WERI-Rb-1 (cell line): ENCODE measurements around the gene CRYBG2.
"Not testable (repeated sequence)": the region's sequence is repeated elsewhere in the genome, so short reads cannot be mapped to it uniquely, and the experiment has no call there.

Experiments used
- DNase-seq: peaks from one replicate; pipeline ENCODE4 v3.0.0-alpha.2; 2020
- H3K27ac ChIP-seq: fragments of 250-450 bp; sonication (Bioruptor Pico); 2 replicates; pipeline ENCODE4 v1.5.1; 2020; ENCODE audit warnings: mild to moderate bottlenecking, moderate library complexity
- H3K27me3 ChIP-seq: fragments of 250-450 bp; sonication (Bioruptor Pico); 2 replicates; pipeline ENCODE4 v1.5.1; 2021; ENCODE audit warnings: mild to moderate bottlenecking, low read depth, moderate library complexity; ENCODE audit not compliant: insufficient read depth, severe bottlenecking
- H3K36me3 ChIP-seq: fragments of 250-450 bp; sonication (Bioruptor Pico); 2 replicates; pipeline ENCODE4 v1.5.1; 2020; ENCODE audit warnings: mild to moderate bottlenecking, moderate library complexity
- H3K4me3 ChIP-seq: 2 replicates; pipeline ENCODE4 v1.5.1; 2011; ENCODE audit warnings: low read depth, mild to moderate bottlenecking, control low read depth, low read length
- H3K9me3 ChIP-seq: fragments of 250-450 bp; sonication (Bioruptor Pico); 2 replicates; pipeline ENCODE4 v1.5.1; 2021; ENCODE audit warnings: mild to moderate bottlenecking, moderate library complexity; ENCODE audit not compliant: severe bottlenecking
- TF ChIP-seq, protein P1 (sequence below): IDR thresholded peaks from 2 replicates; pipeline ENCODE4 v1.5.1; 2011; ENCODE audit warnings: low read depth, mild to moderate bottlenecking, control low read depth, inconsistent platforms, low read length

CRYBG2 gene

GRCh38 chr1:26336477-26337205, 17.3 kb downstream of the CRYBG2 start:
- DNase-seq, result peak; percentile 93
- Histone ChIP-seq H3K27ac (peak overlapping the region; percentile 40), H3K27me3 (no peaks in the 10 kb centered on the region), H3K4me3 (peak overlapping the region; percentile 58), H3K9me3 (no peaks in the 10 kb centered on the region), H3K36me3 (no peaks in the 10 kb centered on the region)
- TF ChIP-seq, protein P1, sequence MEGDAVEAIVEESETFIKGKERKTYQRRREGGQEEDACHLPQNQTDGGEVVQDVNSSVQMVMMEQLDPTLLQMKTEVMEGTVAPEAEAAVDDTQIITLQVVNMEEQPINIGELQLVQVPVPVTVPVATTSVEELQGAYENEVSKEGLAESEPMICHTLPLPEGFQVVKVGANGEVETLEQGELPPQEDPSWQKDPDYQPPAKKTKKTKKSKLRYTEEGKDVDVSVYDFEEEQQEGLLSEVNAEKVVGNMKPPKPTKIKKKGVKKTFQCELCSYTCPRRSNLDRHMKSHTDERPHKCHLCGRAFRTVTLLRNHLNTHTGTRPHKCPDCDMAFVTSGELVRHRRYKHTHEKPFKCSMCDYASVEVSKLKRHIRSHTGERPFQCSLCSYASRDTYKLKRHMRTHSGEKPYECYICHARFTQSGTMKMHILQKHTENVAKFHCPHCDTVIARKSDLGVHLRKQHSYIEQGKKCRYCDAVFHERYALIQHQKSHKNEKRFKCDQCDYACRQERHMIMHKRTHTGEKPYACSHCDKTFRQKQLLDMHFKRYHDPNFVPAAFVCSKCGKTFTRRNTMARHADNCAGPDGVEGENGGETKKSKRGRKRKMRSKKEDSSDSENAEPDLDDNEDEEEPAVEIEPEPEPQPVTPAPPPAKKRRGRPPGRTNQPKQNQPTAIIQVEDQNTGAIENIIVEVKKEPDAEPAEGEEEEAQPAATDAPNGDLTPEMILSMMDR, result no peak

DNA sequence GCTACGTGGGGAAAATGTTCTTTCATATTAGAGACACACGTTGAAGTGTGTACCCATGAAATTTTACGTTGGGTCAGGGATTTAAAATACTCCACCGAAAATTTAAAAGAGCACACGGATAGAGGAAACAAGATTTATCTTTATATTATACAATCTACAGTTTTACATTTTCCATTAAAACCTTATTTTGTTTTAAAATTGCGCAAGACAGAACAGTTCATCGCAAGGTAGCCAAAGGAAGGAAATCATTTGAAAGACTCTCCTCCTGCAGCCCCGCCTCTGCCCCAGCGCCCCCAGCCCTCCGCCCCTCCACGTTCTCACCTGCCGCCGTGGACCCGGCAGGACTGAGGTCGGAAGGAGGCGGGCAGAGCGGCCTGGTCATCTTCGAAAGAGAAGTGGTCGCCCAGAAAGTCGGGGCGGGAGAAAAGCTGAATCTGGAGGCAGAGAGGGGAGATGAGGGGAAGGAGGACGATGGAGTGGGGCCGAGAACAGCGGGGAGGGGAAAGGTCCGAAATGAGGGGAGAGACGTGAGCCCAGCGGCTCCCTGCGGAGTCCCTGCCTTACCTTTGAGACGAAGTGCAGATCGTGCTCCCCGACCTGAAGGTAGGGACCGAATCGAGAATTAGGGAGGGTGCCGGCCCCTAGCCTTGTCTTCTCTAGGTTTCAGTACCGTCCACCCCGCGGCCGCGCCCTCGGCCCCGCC, 18.0 kb downstream of the CRYBG2 start:
- TF ChIP-seq, protein P1, result no peak
- peak; percentile 50 for DNase-seq
- Histone ChIP-seq H3K27ac (peak overlapping the region; percentile 16), H3K36me3 (no peaks in the 10 kb centered on the region), H3K4me3 (peak overlapping the region; percentile 58), H3K27me3 (no peaks in the 10 kb centered on the region), H3K9me3 (no peaks in the 10 kb centered on the region)

GRCh38 chr1:26333312-26333711, 20.6 kb downstream of the CRYBG2 start:
- H3K36me3 ChIP-seq, H3K9me3 ChIP-seq, DNase-seq, H3K4me3 ChIP-seq, H3K27me3 ChIP-seq, H3K27ac ChIP-seq: not testable (repeated sequence)

DNA sequence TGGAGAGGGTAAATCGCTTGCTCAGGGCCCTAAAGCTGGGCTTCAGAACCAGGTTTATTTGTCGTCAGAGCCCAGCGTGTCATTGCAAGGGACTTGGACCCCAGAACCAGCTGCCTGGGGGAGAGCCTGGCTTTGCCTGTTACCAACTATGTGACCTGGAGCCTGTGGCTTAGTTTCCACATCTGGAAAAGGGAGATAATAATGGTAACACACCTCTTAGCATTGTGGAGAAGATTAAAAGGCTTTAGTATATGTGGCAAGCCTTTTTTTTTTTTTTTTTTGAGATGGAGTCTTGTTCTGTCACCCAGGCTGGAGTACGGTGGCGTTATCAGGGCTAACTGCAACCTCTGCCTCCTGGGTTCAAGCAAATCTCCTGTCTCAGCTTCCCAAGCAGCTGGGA, 23.7 kb downstream of the CRYBG2 start:
- H3K27ac ChIP-seq, result peak overlapping the region; percentile 10
- H3K36me3 ChIP-seq, result peaks cover 5% of the 10 kb centered on the region; the same call in 1 of the 2 replicates
- no peak for DNase-seq
- no peak overlapping the region for H3K4me3 ChIP-seq
- H3K27me3 ChIP-seq, result no peaks in the 10 kb centered on the region
- H3K9me3 ChIP-seq, result no peaks in the 10 kb centered on the region
- TF ChIP-seq, protein P1, result no peak

GRCh38 chr1:26329380-26329779, 24.6 kb downstream of the CRYBG2 start:
- H3K27ac ChIP-seq, result peak overlapping the region; percentile 18; the same call in 1 of the 2 replicates
- DNase-seq, H3K4me3 ChIP-seq, H3K9me3 ChIP-seq, H3K27me3 ChIP-seq: not testable (repeated sequence)
- peaks cover 14% of the 10 kb centered on the region for H3K36me3 ChIP-seq

DNA sequence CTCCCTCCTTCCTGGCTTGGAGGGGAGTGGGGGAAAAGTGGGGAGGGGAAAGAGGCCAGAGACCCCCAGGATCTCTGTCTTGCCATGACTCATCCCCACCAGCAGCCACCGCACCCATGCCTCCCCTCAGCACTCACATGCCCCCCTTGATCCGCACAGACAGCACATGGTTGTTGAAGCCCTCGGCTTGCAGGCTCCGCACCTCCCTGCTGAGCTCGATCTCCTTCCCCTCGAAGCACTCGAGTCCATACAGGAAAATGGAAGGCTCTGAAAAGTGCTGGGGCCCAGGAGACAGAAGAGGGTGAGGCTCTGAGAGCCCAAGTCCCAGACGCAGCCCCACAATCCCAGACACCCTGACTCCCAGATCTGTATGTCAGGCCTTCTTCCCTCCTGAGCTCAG, 25.3 kb downstream of the CRYBG2 start:
- TF ChIP-seq, protein P1, result no peak
- peaks cover 19% of the 10 kb centered on the region for H3K36me3 ChIP-seq
- no peak for DNase-seq
- no peaks in the 10 kb centered on the region for H3K9me3 ChIP-seq
- peak overlapping the region; percentile 73 for H3K27ac ChIP-seq
- H3K4me3 ChIP-seq, result no peak overlapping the region
- no peaks in the 10 kb centered on the region for H3K27me3 ChIP-seq
